ENCODE results near the gene RALGAPA2.

RALGAPA2 gene

GRCh38 chr20:20363434-20363798, 349.0 kb downstream of the RALGAPA2 start:
- Histone ChIP-seq H4K20me1 (ENCODE audit: insufficient read depth, low read length, poor library complexity, severe bottlenecking) (no peaks in the 10 kb centered on the region), H3K4me3 (ENCODE audit: low read length, poor library complexity, severe bottlenecking) (no peak overlapping the region), H2AFZ (ENCODE audit: low read length) (no peak overlapping the region), H3K9ac (ENCODE audit: low read depth, low read length, poor library complexity, severe bottlenecking) (no peak overlapping the region), H3K9me2 (replicated peaks; ENCODE audit: low read depth, low read length) (no peaks in the 10 kb centered on the region), H3K36me3 (ENCODE audit: insufficient read depth, low read length) (no peaks in the 10 kb centered on the region), H3K4me2 (ENCODE audit: low read depth, low read length, poor library complexity, severe bottlenecking) (no peak overlapping the region), H3K4me1 (ENCODE audit: insufficient read depth, low read length, poor library complexity, severe bottlenecking) (peaks cover 6% of the 10 kb centered on the region), H3K27me3 (ENCODE audit: insufficient read depth, low read length, poor library complexity, severe bottlenecking) (no peaks in the 10 kb centered on the region), H3K79me2 (ENCODE audit: insufficient read depth, low read length) (no peaks in the 10 kb centered on the region), H3F3A (ENCODE audit: low read depth) (0 out of 2 replicates have a peak, but pooled peaks cover 3% of the 10 kb centered on the region), H3K9me3 (ENCODE audit: insufficient read depth, low read depth, low read length) (no peaks in the 10 kb centered on the region)
- TF ChIP-seq, protein P1, sequence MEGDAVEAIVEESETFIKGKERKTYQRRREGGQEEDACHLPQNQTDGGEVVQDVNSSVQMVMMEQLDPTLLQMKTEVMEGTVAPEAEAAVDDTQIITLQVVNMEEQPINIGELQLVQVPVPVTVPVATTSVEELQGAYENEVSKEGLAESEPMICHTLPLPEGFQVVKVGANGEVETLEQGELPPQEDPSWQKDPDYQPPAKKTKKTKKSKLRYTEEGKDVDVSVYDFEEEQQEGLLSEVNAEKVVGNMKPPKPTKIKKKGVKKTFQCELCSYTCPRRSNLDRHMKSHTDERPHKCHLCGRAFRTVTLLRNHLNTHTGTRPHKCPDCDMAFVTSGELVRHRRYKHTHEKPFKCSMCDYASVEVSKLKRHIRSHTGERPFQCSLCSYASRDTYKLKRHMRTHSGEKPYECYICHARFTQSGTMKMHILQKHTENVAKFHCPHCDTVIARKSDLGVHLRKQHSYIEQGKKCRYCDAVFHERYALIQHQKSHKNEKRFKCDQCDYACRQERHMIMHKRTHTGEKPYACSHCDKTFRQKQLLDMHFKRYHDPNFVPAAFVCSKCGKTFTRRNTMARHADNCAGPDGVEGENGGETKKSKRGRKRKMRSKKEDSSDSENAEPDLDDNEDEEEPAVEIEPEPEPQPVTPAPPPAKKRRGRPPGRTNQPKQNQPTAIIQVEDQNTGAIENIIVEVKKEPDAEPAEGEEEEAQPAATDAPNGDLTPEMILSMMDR (conservative IDR thresholded peaks at IDR 0.05; ENCODE audit: low read length) = no peak
- no peak for TF ChIP-seq EZH2phosphoT487 (IDR thresholded peaks at IDR 0.05; ENCODE audit: borderline replicate concordance)

DNA sequence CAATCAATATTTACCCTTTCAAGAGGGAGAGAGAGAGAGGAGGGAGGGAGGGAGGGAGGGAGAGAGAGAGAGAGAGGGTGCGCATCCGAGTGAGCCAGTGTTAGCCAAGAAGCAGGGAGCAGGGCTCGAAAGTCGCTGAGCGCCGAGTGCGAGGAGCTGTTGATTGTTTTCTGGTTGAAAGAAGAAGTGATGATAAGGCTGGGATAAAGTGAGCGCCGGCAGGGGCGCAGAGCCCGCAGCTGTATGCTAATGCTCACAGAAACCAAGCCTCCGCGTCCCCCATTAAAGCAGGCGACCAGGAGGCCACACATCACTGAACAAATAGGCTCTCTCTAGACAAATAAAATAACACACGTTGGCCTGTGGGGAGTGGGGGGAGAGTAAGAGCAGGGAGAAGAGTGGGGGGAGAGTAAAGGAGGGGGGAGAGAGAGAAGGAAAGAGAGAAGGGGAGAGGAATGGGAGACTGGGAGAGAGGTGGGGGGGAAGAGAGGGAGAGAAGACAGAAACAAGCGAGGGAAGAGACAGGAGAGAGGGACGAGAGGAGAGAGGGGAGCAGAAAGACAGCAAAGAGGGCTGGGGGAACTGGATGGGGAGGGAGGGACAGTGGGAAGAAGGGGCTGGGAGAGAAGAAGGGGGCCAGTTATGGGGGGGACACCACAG, 349.5 kb downstream of the RALGAPA2 start:
- Histone ChIP-seq H3K4me3 (ENCODE audit: low read length, poor library complexity, severe bottlenecking) (no peak overlapping the region), H3K9me3 (ENCODE audit: insufficient read depth, low read depth, low read length) (no peaks in the 10 kb centered on the region), H3K9ac (ENCODE audit: low read depth, low read length, poor library complexity, severe bottlenecking) (no peak overlapping the region), H2AFZ (ENCODE audit: low read length) (no peak overlapping the region), H3F3A (ENCODE audit: low read depth) (0 out of 2 replicates have a peak, but pooled peaks cover 3% of the 10 kb centered on the region), H3K9me2 (replicated peaks; ENCODE audit: low read depth, low read length) (no peaks in the 10 kb centered on the region), H3K36me3 (ENCODE audit: insufficient read depth, low read length) (no peaks in the 10 kb centered on the region), H3K4me1 (ENCODE audit: insufficient read depth, low read length, poor library complexity, severe bottlenecking) (peaks cover 6% of the 10 kb centered on the region), H3K79me2 (ENCODE audit: insufficient read depth, low read length) (no peaks in the 10 kb centered on the region), H3K4me2 (ENCODE audit: low read depth, low read length, poor library complexity, severe bottlenecking) (no peak overlapping the region), H3K27me3 (ENCODE audit: insufficient read depth, low read length, poor library complexity, severe bottlenecking) (no peaks in the 10 kb centered on the region), H4K20me1 (ENCODE audit: insufficient read depth, low read length, poor library complexity, severe bottlenecking) (no peaks in the 10 kb centered on the region)
- TF ChIP-seq, protein P1 (conservative IDR thresholded peaks at IDR 0.05; ENCODE audit: low read length) = no peak
- no peak for TF ChIP-seq EZH2phosphoT487 (IDR thresholded peaks at IDR 0.05; ENCODE audit: borderline replicate concordance)

- Histone ChIP-seq H3K4me2 (ENCODE audit: low read depth, low read length, poor library complexity, severe bottlenecking) (peak overlapping the region; percentile 70), H2AFZ (ENCODE audit: low read length) (peak overlapping the region; percentile 90), H3F3A (ENCODE audit: low read depth) (0 out of 2 replicates have a peak, but pooled peaks cover 3% of the 10 kb centered on the region), H3K4me3 (ENCODE audit: low read length, poor library complexity, severe bottlenecking) (peak overlapping the region; percentile 62), H3K9ac (ENCODE audit: low read depth, low read length, poor library complexity, severe bottlenecking) (no peak overlapping the region), H3K36me3 (ENCODE audit: insufficient read depth, low read length) (no peaks in the 10 kb centered on the region), H3K79me2 (ENCODE audit: insufficient read depth, low read length) (no peaks in the 10 kb centered on the region), H3K9me2 (replicated peaks; ENCODE audit: low read depth, low read length) (no peaks in the 10 kb centered on the region), H3K4me1 (ENCODE audit: insufficient read depth, low read length, poor library complexity, severe bottlenecking) (peaks cover 6% of the 10 kb centered on the region), H3K9me3 (ENCODE audit: insufficient read depth, low read depth, low read length) (no peaks in the 10 kb centered on the region), H4K20me1 (ENCODE audit: insufficient read depth, low read length, poor library complexity, severe bottlenecking) (no peaks in the 10 kb centered on the region), H3K27me3 (ENCODE audit: insufficient read depth, low read length, poor library complexity, severe bottlenecking) (no peaks in the 10 kb centered on the region)
- TF ChIP-seq, protein P1 (conservative IDR thresholded peaks at IDR 0.05; ENCODE audit: low read length) = peak; percentile 93
- no peak for TF ChIP-seq EZH2phosphoT487 (IDR thresholded peaks at IDR 0.05; ENCODE audit: borderline replicate concordance)
Measured at GRCh38 chr20:20360464-20360863, 352.0 kb downstream of the RALGAPA2 start.
